HepG2 (cell line): ENCODE results near the gene ZNF747. TPM values are rescaled to one million over a fixed set of nuclear protein-coding genes. Genes with fewer than 3 reads are reported as not detected.

ENCODE experiments used
- ATF3 ChIP-seq: sonication (generic); formaldehyde crosslinking; IDR thresholded peaks from 2 replicates; pipeline ENCODE4 v1.4.0; 2020; ENCODE audit warnings: missing genetic modification reagents
- CEBPG ChIP-seq: IDR thresholded peaks from 2 replicates; pipeline ENCODE4 v1.6.1; 2016
- CSRNP2 ChIP-seq: sonication (generic); formaldehyde crosslinking; conservative IDR thresholded peaks from 2 replicates; pipeline ENCODE4 v1.8.0; 2022; ENCODE audit warnings: low read depth, missing genetic modification reagents
- E2F5 ChIP-seq: sonication (generic); formaldehyde crosslinking; conservative IDR thresholded peaks from 2 replicates; pipeline ENCODE4 v1.4.0; 2020; ENCODE audit warnings: missing genetic modification reagents
- HNF1A ChIP-seq, 2 experiments: sonication (generic) in 1 of 2; formaldehyde crosslinking in 1 of 2; IDR thresholded peaks; 2 replicates each; pipeline versions ENCODE4 v1.4.0 to v1.6.1; 2016 to 2020; ENCODE audit warnings: borderline replicate concordance in 1 of 2, low read depth in 1 of 2, mild to moderate bottlenecking in 1 of 2, missing genetic modification reagents in 1 of 2
- NFRKB ChIP-seq: fragments of 450-650 bp; IDR thresholded peaks from 2 replicates; pipeline ENCODE4 v1.6.1; 2017
- PAXIP1 ChIP-seq: sonication (generic); formaldehyde crosslinking; conservative IDR thresholded peaks from 2 replicates; pipeline ENCODE4 v1.4.0; 2020; ENCODE audit warnings: mild to moderate bottlenecking, missing genetic modification reagents, moderate library complexity
- PRPF4 ChIP-seq: fragments of 200-400 bp; formaldehyde crosslinking; IDR thresholded peaks from 2 replicates; pipeline ENCODE4 v1.6.1; 2016; ENCODE audit warnings: low read length, low read depth; ENCODE audit not compliant: poor library complexity, severe bottlenecking
- TBL1XR1 ChIP-seq: fragments of 150-350 bp; IDR thresholded peaks from 2 replicates; pipeline ENCODE4 v1.6.1; 2014; ENCODE audit warnings: borderline replicate concordance, low read length; ENCODE audit not compliant: partially characterized antibody
- ZBTB34 ChIP-seq: sonication (generic); formaldehyde crosslinking; IDR thresholded peaks from 2 replicates; pipeline ENCODE4 v1.8.0; 2022; ENCODE audit warnings: mild to moderate bottlenecking, missing genetic modification reagents
- ZNF256 ChIP-seq: sonication (generic); formaldehyde crosslinking; conservative IDR thresholded peaks from 2 replicates; pipeline ENCODE4 v1.4.0; 2020; ENCODE audit warnings: missing genetic modification reagents
- ZNF282 ChIP-seq: fragments of 450-650 bp; IDR thresholded peaks from 2 replicates; pipeline ENCODE4 v1.6.1; 2018; ENCODE audit not compliant: partially characterized antibody
- ZNF3 ChIP-seq: IDR thresholded peaks from 2 replicates; pipeline ENCODE4 v1.7.0; 2017; ENCODE audit warnings: inconsistent platforms
- ZNF430 ChIP-seq: sonication (generic); formaldehyde crosslinking; IDR thresholded peaks from 2 replicates; pipeline ENCODE4 v1.9.0; 2021; ENCODE audit warnings: mild to moderate bottlenecking, missing genetic modification reagents
- ZNF784 ChIP-seq: sonication (generic); formaldehyde crosslinking; IDR thresholded peaks from 2 replicates; pipeline ENCODE4 v1.5.1; 2020; ENCODE audit warnings: missing genetic modification reagents, mild to moderate bottlenecking, borderline replicate concordance
- polyA plus RNA-seq, 8 experiments: library from polyadenylated mRNA; depleted of rRNA in 3 of 8; stranded (reverse) in 7 of 8; unstranded in 1 of 8; fragments of >200 nt; fragmentation: Illumina TruSeq in 4 of 8; extraction: Trizol in 4 of 8; gene quantifications; 2 replicates each; pipeline versions ENCODE4 v1.2.1 to v1.2.3, GENCODE V29; 2011 to 2016; ENCODE audit warnings: low read depth in 4 of 8, missing spikeins in 1 of 8, mixed read lengths in 1 of 8; ENCODE audit not compliant: insufficient read depth in 1 of 8
- total RNA-seq, 5 experiments: library from RNA; depleted of rRNA; stranded (reverse); fragments of >200 nt; fragmentation: Illumina TruSeq; extraction: Trizol; gene quantifications; 2 replicates each; pipeline ENCODE4 v1.2.3, GENCODE V29; 2016; ENCODE audit warnings: low read depth in 1 of 5

Gene ZNF747
- total and polyA plus RNA-seq, 2 of the 13 experiments (the other 11 are each of a cell fraction or from before 2014, with no cell fraction given), result 7.2 to 10.2 TPM

GRCh38 chr16:30534368-30535105, at the start of gene ZNF747 (continued):
- no peak for TF ChIP-seq HNF1A (IDR thresholded peaks at IDR 0.05; ENCODE audit: low read depth)
- TF ChIP-seq HNF1A (CRISPR knock-in tag; IDR thresholded peaks at IDR 0.05; ENCODE audit: borderline replicate concordance), result peak; percentile 56; the same call in 1 of the 2 replicates
- TF ChIP-seq E2F5 (CRISPR knock-in tag), result peak; percentile 55
- no peak; the same call in 1 of the 2 replicates for TF ChIP-seq ZNF256 (CRISPR knock-in tag)
- peak; percentile 88 for TF ChIP-seq ZNF784
- no peak for TF ChIP-seq ATF3 (CRISPR knock-in tag)
- no peak for TF ChIP-seq NFRKB
- 0 out of 2 replicates have a peak, but pooled peaks have one; percentile 60 for TF ChIP-seq PAXIP1 (CRISPR knock-in tag)
- TF ChIP-seq CEBPG, result peak; percentile 2; the same call in 1 of the 2 replicates
- TF ChIP-seq ZNF282, result no peak
- no peak for TF ChIP-seq PRPF4
- peak; percentile 65 for TF ChIP-seq TBL1XR1
- peak; percentile 94 for TF ChIP-seq ZNF430 (CRISPR knock-in tag)
- no peak for TF ChIP-seq CSRNP2 (CRISPR knock-in tag)
- TF ChIP-seq ZBTB34 (CRISPR knock-in tag), result peak; percentile 79
- TF ChIP-seq ZNF3 (CRISPR knock-in tag), result no peak; the same call in 1 of the 2 replicates
